A673 (cell line): ENCODE results near the gene PDHB.

ENCODE experiments used
- EZH2 ChIP-seq: fragments of 200-600 bp; sonication (generic); IDR thresholded peaks from 2 replicates; pipeline ENCODE4 v1.6.1; 2017; ENCODE audit warnings: borderline replicate concordance, low read depth, mild to moderate bottlenecking, mixed read lengths, antibody characterized with exemption, low read length; ENCODE audit not compliant: poor library complexity, severe bottlenecking
- TF ChIP-seq, protein P1 (sequence below): fragments of 300-800, 200-600 bp; sonication (generic); conservative IDR thresholded peaks from 2 replicates; pipeline ENCODE4 v1.5.1; 2017; ENCODE audit warnings: low read depth, mild to moderate bottlenecking, antibody characterized with exemption, low read length, moderate library complexity, mixed read lengths

DNA sequence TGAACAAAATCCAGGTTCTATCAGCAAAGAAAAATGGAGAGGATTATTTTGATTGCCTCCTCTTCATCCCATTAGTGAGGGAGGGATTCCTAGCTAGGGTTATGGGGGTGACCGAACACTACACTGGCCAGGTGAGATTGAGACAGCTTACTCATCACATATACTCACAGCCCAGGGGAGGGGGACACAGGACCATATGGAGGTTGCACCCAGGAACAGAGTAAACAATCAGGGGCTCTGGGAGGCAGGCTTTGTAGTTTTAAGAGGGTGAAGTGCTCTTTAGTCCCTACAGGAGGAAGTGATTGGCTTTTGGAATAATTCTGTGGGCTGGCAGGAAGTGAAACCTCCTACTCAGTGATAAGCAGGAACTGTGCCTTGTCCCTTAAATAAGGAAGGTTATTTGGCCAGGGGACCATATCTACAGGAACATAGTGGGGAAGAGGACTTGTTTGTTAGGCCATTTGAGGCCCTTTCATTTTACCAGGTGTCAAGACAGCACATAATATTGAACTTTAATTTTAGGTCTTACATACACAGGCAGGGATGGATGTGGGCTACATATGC lies 40.8 kb upstream of the PDHB start:
- TF ChIP-seq, protein P1, sequence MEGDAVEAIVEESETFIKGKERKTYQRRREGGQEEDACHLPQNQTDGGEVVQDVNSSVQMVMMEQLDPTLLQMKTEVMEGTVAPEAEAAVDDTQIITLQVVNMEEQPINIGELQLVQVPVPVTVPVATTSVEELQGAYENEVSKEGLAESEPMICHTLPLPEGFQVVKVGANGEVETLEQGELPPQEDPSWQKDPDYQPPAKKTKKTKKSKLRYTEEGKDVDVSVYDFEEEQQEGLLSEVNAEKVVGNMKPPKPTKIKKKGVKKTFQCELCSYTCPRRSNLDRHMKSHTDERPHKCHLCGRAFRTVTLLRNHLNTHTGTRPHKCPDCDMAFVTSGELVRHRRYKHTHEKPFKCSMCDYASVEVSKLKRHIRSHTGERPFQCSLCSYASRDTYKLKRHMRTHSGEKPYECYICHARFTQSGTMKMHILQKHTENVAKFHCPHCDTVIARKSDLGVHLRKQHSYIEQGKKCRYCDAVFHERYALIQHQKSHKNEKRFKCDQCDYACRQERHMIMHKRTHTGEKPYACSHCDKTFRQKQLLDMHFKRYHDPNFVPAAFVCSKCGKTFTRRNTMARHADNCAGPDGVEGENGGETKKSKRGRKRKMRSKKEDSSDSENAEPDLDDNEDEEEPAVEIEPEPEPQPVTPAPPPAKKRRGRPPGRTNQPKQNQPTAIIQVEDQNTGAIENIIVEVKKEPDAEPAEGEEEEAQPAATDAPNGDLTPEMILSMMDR = no peak
- TF ChIP-seq EZH2 = no peak
